AG10803 (cell line): ENCODE data around the gene GRSF1.
"Not testable (repeated sequence)": the region's sequence is repeated elsewhere in the genome, so short reads cannot be mapped to it uniquely, and the experiment has no call there.

ENCODE experiments used
- DNase-seq: peaks from one replicate; pipeline ENCODE4 v3.0.0; 2010; ENCODE audit warnings: low read depth
- H3K4me3 ChIP-seq: 2 replicates; pipeline ENCODE4 v1.5.1; 2011; ENCODE audit warnings: mild to moderate bottlenecking, low read length, control low read depth
- TF ChIP-seq, protein P1 (sequence below): conservative IDR thresholded peaks from 2 replicates; pipeline ENCODE4 v1.5.1; 2011; ENCODE audit warnings: mild to moderate bottlenecking, low read length, control low read depth, inconsistent platforms

The GRSF1 gene

DNA sequence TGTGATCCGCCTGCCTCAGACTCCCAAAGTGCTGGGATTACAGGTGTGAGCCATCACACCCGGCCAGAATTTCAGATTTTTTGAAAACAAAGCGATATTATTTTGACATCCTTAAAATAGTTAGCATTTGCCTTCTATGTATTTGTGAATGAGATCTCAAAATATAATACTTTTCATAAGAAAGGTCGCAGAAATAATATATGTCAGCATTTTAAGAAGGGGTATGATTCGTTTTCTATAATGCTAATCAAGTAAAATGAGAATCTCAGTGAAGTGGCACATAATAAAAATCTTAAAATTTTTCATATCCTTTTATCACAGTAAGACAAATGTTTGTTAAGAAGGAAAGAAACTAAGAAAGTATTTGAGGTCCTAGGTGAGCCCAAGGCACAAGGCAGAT is 52.2 kb downstream of the GRSF1 start:
- H3K4me3 ChIP-seq, result no peak overlapping the region
- TF ChIP-seq, protein P1, sequence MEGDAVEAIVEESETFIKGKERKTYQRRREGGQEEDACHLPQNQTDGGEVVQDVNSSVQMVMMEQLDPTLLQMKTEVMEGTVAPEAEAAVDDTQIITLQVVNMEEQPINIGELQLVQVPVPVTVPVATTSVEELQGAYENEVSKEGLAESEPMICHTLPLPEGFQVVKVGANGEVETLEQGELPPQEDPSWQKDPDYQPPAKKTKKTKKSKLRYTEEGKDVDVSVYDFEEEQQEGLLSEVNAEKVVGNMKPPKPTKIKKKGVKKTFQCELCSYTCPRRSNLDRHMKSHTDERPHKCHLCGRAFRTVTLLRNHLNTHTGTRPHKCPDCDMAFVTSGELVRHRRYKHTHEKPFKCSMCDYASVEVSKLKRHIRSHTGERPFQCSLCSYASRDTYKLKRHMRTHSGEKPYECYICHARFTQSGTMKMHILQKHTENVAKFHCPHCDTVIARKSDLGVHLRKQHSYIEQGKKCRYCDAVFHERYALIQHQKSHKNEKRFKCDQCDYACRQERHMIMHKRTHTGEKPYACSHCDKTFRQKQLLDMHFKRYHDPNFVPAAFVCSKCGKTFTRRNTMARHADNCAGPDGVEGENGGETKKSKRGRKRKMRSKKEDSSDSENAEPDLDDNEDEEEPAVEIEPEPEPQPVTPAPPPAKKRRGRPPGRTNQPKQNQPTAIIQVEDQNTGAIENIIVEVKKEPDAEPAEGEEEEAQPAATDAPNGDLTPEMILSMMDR, result no peak
- no peak for DNase-seq

DNA sequence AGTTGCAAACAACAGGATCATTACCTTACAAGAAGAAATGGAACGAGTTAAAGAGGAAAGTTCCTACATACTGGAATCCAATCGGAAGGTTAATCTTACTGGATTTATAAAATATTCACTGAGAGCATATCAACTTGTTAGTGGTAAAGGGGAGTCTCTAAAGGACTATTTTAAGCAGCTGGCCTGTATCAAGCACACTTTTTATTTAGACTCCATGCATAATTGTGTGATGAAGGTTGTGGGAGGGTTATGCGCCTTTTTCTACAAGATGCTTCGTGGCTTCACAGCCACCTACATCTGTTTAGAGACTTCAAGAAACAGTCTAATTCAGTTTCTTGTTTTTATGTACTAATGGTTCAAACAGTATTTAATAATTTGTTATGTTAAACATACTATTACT is 56.6 kb downstream of the GRSF1 start:
- TF ChIP-seq, protein P1, result no peak
- H3K4me3 ChIP-seq, result no peak overlapping the region
- DNase-seq, result no peak

DNA sequence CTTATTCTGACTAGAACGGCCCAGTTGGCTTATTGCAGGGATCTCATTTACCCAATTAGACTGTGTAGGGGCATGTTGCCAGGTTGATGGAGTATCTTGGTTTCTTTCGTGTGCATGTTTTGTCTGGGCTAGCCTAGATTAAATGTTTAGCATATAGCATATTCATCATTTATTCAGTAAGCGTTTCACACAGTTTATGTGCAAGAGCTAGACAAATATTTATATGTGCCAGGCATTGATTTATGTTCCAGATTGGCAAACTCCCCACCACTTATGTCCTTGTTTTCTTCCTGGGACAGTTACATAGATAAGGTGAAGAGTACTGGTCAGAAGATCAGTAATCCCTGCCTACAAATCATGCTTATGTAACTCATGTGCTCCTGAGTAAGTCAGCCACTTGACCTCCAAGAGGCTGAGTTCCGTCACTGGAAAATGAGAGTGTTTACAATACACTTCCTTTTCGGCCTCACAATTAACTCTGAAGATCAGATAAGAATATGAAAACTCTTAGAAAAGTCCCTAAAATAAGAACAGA is 60.7 kb downstream of the GRSF1 start:
- TF ChIP-seq, protein P1, result no peak
- DNase-seq, result no peak
- H3K4me3 ChIP-seq, result no peak overlapping the region

DNA sequence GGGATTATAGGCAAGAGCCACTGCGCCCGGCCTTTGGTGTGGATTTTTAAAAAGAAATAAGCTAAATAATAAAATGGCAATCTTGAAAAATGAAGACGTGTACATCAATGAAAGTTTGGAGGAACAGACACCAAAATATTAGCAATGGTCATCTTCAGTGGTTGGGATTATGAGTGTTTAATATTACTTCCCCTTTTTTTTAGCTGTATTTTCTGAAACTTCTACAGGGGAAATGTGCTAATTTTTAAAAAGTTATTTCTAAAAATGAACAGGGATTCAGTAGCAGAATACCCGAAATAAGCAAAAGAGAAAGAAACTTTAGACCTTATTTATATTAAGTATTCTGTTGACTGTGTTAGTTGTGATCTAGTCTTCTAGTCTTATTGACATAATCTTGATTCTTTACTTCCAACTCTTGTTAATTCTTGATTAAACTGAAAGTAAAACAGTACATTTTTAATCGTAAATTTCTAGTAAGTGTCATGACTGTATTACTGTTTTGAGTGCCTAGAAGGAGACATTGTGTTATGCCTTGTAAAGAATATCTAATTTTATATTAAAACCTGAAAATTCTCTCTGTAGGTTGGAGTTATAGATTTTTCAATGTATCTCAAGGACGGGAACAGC is 66.6 kb downstream of the GRSF1 start:
- TF ChIP-seq, protein P1, result no peak
- no peak overlapping the region for H3K4me3 ChIP-seq
- no peak for DNase-seq

DNA sequence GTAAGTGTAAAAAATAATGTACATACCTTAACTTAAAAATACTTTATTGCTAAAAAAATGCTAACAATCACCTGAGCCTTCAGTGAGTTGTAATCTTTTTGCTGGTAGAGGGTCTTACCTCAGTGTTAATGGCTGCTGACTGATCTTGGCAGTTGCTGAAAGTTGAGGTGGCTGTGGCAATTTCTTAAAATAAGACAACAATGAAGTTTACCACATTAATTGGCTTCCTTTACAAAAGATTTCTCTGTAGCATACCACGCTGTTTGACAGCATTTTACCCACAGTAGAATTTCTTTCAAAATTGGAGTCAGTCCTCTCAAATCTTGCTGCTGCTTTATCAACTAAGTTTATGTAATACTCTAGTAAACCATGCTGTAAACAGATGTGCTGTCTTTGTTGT is 70.3 kb downstream of the GRSF1 start:
- H3K4me3 ChIP-seq, DNase-seq: not testable (repeated sequence)

DNA sequence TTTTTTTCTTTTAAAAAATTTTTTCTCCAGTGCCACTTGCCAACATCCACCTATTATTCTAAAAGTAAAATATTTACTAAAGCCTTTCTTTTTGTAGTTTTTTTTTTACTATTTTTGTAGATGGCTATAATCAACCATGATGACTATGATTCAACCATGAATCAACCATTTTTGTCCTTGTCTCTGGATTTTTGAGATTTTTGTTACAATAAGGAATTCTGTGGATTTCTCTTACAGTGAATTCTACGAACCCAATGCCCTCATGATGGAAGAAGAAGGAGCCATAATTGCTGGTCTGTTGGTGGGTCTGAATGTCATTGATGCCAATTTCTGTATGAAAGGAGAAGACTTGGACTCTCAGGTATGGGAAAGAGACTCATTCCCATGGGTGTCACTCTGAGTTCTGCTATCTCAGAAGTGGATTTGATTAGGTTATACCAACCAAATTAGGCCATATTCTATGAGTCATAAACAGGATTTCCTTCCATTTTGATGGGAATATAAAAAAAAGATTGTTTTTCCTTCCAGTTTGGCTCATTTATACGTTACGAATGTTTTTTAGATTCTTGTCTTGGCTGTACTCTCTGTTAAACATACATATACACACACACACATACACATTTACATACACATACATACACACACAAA is 71.3 kb downstream of the GRSF1 start:
- peak; percentile 9 for DNase-seq
- no peak overlapping the region for H3K4me3 ChIP-seq
- TF ChIP-seq, protein P1, result no peak
